H9 (cell line): Measurements from ENCODE around the gene CDHR5. TPM values are rescaled to one million over a fixed set of nuclear protein-coding genes. Genes with fewer than 3 reads are reported as not detected.

Experiments used
- DNase-seq: peaks from one replicate; pipeline ENCODE4 v3.0.0-alpha.2; 2017
- H2AFZ ChIP-seq: one replicate; pipeline ENCODE4 v1.6.1; 2013; ENCODE audit warnings: mild to moderate bottlenecking, low read length, control low read depth, moderate library complexity
- H2AK5ac ChIP-seq: 2 replicates; pipeline ENCODE4 v1.6.1; 2013; ENCODE audit warnings: low read length, control low read depth, mixed read lengths; ENCODE audit not compliant: insufficient read length
- H2BK120ac ChIP-seq: one replicate; pipeline ENCODE4 v1.6.1; 2013; ENCODE audit warnings: low read depth, mild to moderate bottlenecking, low read length, control low read depth, inconsistent platforms; ENCODE audit not compliant: poor library complexity, severe bottlenecking
- H2BK12ac ChIP-seq: 2 replicates; pipeline ENCODE4 v1.6.1; 2013; ENCODE audit warnings: low read length, control low read depth, mixed read lengths, low read depth; ENCODE audit not compliant: insufficient read length
- H2BK15ac ChIP-seq: 2 replicates; pipeline ENCODE4 v1.6.1; 2013; ENCODE audit warnings: low read depth, low read length, control low read depth
- H2BK20ac ChIP-seq: one replicate; pipeline ENCODE4 v1.6.1; 2013; ENCODE audit warnings: low read depth, mild to moderate bottlenecking, low read length, control low read depth, inconsistent platforms; ENCODE audit not compliant: poor library complexity, severe bottlenecking
- H2BK5ac ChIP-seq: 2 replicates; pipeline ENCODE4 v1.6.1; 2013; ENCODE audit warnings: low read length, control low read depth, mixed read lengths; ENCODE audit not compliant: insufficient read length
- H3K14ac ChIP-seq: 2 replicates; pipeline ENCODE4 v1.6.1; 2013; ENCODE audit warnings: low read length, control low read depth; ENCODE audit not compliant: insufficient read depth
- H3K18ac ChIP-seq: 2 replicates; pipeline ENCODE4 v1.6.1; 2013; ENCODE audit warnings: low read depth, mild to moderate bottlenecking, mixed read lengths, low read length, control low read depth; ENCODE audit not compliant: insufficient read length
- H3K23ac ChIP-seq: 2 replicates; pipeline ENCODE4 v1.6.1; 2013; ENCODE audit warnings: low read length, control low read depth, mixed read lengths, low read depth; ENCODE audit not compliant: insufficient read length
- H3K23me2 ChIP-seq: 2 replicates; pipeline ENCODE4 v1.6.1; 2013; ENCODE audit warnings: low read depth, mild to moderate bottlenecking, mixed read lengths, low read length, control low read depth; ENCODE audit not compliant: insufficient read length, poor library complexity, severe bottlenecking
- H3K27ac ChIP-seq: 2 replicates; pipeline ENCODE4 v1.5.1; 2013; ENCODE audit warnings: low read length, control low read depth, mixed read lengths, low read depth; ENCODE audit not compliant: insufficient read length
- H3K27me3 ChIP-seq: 2 replicates; pipeline ENCODE4 v1.6.1; 2013; ENCODE audit warnings: low read length, control low read depth, inconsistent platforms; ENCODE audit not compliant: insufficient read depth
- H3K4ac ChIP-seq: 2 replicates; pipeline ENCODE4 v1.6.1; 2013; ENCODE audit warnings: low read depth, mild to moderate bottlenecking, control low read depth, inconsistent platforms, low read length, moderate library complexity
- H3K4me1 ChIP-seq: 2 replicates; pipeline ENCODE4 v1.6.1; 2013; ENCODE audit warnings: low read length, control low read depth, inconsistent platforms; ENCODE audit not compliant: insufficient read depth
- H3K4me2 ChIP-seq: 2 replicates; pipeline ENCODE4 v1.6.1; 2013; ENCODE audit warnings: low read length, control low read depth, mixed read lengths; ENCODE audit not compliant: insufficient read length, insufficient read depth
- H3K56ac ChIP-seq: 2 replicates; pipeline ENCODE4 v1.6.1; 2013; ENCODE audit warnings: low read depth, mild to moderate bottlenecking, mixed read lengths, low read length, control low read depth; ENCODE audit not compliant: insufficient read length
- H3K79me1 ChIP-seq: 2 replicates; pipeline ENCODE4 v1.6.1; 2013; ENCODE audit warnings: low read depth, mild to moderate bottlenecking, moderate library complexity, low read length, control low read depth, inconsistent platforms; ENCODE audit not compliant: insufficient read depth, poor library complexity, severe bottlenecking
- H3K79me2 ChIP-seq: 2 replicates; pipeline ENCODE4 v1.6.1; 2013; ENCODE audit warnings: low read length, control low read depth, inconsistent platforms; ENCODE audit not compliant: insufficient read depth
- H3K9ac ChIP-seq: 2 replicates; pipeline ENCODE4 v1.6.1; 2013; ENCODE audit warnings: low read length, control low read depth, mixed read lengths; ENCODE audit not compliant: insufficient read length; ENCODE audit errors: extremely low read depth
- H3K9me3 ChIP-seq: one replicate; pipeline ENCODE4 v1.6.1; 2013; ENCODE audit warnings: low read depth, low read length, inconsistent platforms; ENCODE audit not compliant: control insufficient read depth
- H3T11ph ChIP-seq: one replicate; pipeline ENCODE4 v1.6.1; 2013; ENCODE audit warnings: mild to moderate bottlenecking, low read length, control low read depth, inconsistent platforms
- H4K20me1 ChIP-seq: one replicate; pipeline ENCODE4 v1.6.1; 2013; ENCODE audit not compliant: control insufficient read depth, insufficient read length, insufficient read depth
- H4K5ac ChIP-seq: 2 replicates; pipeline ENCODE4 v1.6.1; 2013; ENCODE audit warnings: low read depth, mild to moderate bottlenecking, mixed read lengths, low read length, control low read depth; ENCODE audit not compliant: insufficient read length
- H4K8ac ChIP-seq: replicated peaks from 2 replicates; pipeline ENCODE4 v1.6.1; 2013; ENCODE audit warnings: low read length, control low read depth, mixed read lengths, low read depth; ENCODE audit not compliant: insufficient read length
- H4K91ac ChIP-seq: 2 replicates; pipeline ENCODE4 v1.6.1; 2013; ENCODE audit warnings: low read depth, mild to moderate bottlenecking, moderate library complexity, mixed read lengths, low read length, control low read depth; ENCODE audit not compliant: insufficient read length
- H3K27ac Mint-ChIP-seq, 3 experiments: 2 replicates in 2 of 3; 3 replicates in 1 of 3; pipeline ENCODE4 v1.8.0; 2020 to 2021; ENCODE audit warnings: mixed read lengths in 3 of 3, mild to moderate bottlenecking in 1 of 3, moderate library complexity in 1 of 3
- H3K27me3 Mint-ChIP-seq: 2 replicates; pipeline ENCODE4 v1.8.0; 2021; ENCODE audit warnings: low read depth, mild to moderate bottlenecking, moderate library complexity, mixed read lengths
- H3K36me3 Mint-ChIP-seq, 3 experiments: 2 replicates in 2 of 3; 3 replicates in 1 of 3; pipeline ENCODE4 v1.8.0; 2020 to 2021; ENCODE audit warnings: low read depth in 3 of 3, mixed read lengths in 3 of 3; ENCODE audit not compliant: insufficient read depth in 1 of 3
- H3K4me1 Mint-ChIP-seq, 2 experiments: 2 replicates each; pipeline ENCODE4 v1.8.0; 2020; ENCODE audit warnings: mixed read lengths in 2 of 2
- H3K4me3 Mint-ChIP-seq, 2 experiments: 2 replicates in 1 of 2; 3 replicates in 1 of 2; pipeline ENCODE4 v1.8.0; 2020 to 2021; ENCODE audit warnings: mild to moderate bottlenecking in 2 of 2, mixed read lengths in 2 of 2, moderate library complexity in 1 of 2
- H3K9me3 Mint-ChIP-seq, 2 experiments: 2 replicates in 1 of 2; 3 replicates in 1 of 2; pipeline ENCODE4 v1.8.0; 2020; ENCODE audit warnings: mild to moderate bottlenecking in 2 of 2, mixed read lengths in 2 of 2, moderate library complexity in 1 of 2
- WGBS: extraction: QIAGEN DNeasy Blood & Tissue Kit; methylation state at CpG from one replicate; pipeline ENCODE4 v1.1.7; 2013; ENCODE audit warnings: missing lambda C conversion rate, low lambda C conversion rate, mixed read lengths; ENCODE audit not compliant: insufficient read length; ENCODE audit errors: extremely low coverage; 5-methylcytosine and 5-hydroxymethylcytosine counted together
- total RNA-seq: library from RNA; stranded (reverse); gene quantifications from 2 replicates; pipeline ENCODE4 v1.2.1, GENCODE V29; 2021
- TF ChIP-seq, protein P1 (sequence below): fragments of 200-600 bp; sonication (generic); conservative IDR thresholded peaks from 3 replicates; pipeline ENCODE4 v1.8.0; 2021; ENCODE audit warnings: antibody characterized with exemption, mild to moderate bottlenecking

Gene CDHR5
- total RNA-seq, 1 experiment from 2014 or later, result not detected

DNA sequence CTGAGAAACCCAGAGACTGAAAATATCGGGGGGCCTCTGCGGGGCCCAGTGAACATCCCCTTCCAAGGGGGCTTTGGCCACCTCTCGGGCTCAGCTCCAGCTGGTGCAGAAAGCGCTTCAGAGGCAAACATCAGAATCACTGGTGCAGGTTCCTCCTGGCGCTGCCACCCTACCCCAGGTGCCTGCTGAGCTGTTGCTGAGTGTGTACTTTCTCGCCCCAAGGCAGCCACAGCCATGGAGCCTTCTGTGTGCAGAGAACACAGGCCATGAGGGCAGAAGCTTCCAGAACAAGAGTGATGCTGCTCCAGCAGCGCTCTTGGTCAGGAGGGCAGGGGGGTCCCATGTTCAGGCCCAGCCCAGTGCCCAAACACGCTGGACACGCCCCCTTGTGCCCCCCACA, 18.6 kb upstream of the CDHR5 start:
- Histone ChIP-seq H2BK120ac (no peak overlapping the region), H3K79me2 (no peaks in the 10 kb centered on the region), H3K9ac (no peak overlapping the region), H2AK5ac (no peak overlapping the region), H3K27me3 (peaks cover 7% of the 10 kb centered on the region; the same call in 1 of the 2 replicates), H3K14ac (no peak overlapping the region), H4K20me1 (no peaks in the 10 kb centered on the region), H3K23me2 (peaks cover 9% of the 10 kb centered on the region), H3K18ac (no peak overlapping the region), H2BK12ac (no peak overlapping the region), H2BK15ac (no peak overlapping the region), H3K79me1 (no peaks in the 10 kb centered on the region), H4K91ac (no peak overlapping the region), H2BK5ac (no peak overlapping the region), H2BK20ac (no peak overlapping the region), H3K4ac (no peak overlapping the region), H3K4me1 (no peaks in the 10 kb centered on the region; the same call in 1 of the 2 replicates), H4K5ac (no peak overlapping the region), H3K56ac (no peak overlapping the region), H3K9me3 (no peaks in the 10 kb centered on the region), H2AFZ (no peak overlapping the region), H3T11ph (no peak overlapping the region), H3K4me2 (no peak overlapping the region), H4K8ac (no peak overlapping the region), H3K27ac (no peak overlapping the region), H3K23ac (no peak overlapping the region)
- Mint-ChIP-seq H3K27me3 (peaks cover 13% of the 10 kb centered on the region), H3K36me3 (peaks cover 4 to 34% (median 16%) of the 10 kb centered on the region in 3 experiments; a peak in 6 of 7 replicates), H3K9me3 (no peaks in the 10 kb centered on the region; a peak in 1 of 5 replicates), H3K27ac (no peak overlapping the region), H3K4me3 (no peak overlapping the region), H3K4me1 (peaks cover 9 to 14% of the 10 kb centered on the region in 2 experiments)
- TF ChIP-seq, protein P1, sequence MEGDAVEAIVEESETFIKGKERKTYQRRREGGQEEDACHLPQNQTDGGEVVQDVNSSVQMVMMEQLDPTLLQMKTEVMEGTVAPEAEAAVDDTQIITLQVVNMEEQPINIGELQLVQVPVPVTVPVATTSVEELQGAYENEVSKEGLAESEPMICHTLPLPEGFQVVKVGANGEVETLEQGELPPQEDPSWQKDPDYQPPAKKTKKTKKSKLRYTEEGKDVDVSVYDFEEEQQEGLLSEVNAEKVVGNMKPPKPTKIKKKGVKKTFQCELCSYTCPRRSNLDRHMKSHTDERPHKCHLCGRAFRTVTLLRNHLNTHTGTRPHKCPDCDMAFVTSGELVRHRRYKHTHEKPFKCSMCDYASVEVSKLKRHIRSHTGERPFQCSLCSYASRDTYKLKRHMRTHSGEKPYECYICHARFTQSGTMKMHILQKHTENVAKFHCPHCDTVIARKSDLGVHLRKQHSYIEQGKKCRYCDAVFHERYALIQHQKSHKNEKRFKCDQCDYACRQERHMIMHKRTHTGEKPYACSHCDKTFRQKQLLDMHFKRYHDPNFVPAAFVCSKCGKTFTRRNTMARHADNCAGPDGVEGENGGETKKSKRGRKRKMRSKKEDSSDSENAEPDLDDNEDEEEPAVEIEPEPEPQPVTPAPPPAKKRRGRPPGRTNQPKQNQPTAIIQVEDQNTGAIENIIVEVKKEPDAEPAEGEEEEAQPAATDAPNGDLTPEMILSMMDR, result no peak
- WGBS, result no CpG with 5 or more reads among the region's 9 CpGs
- no peak for DNase-seq
